HepG2 (cell line): Measurements from ENCODE around the gene ZDHHC18. TPM values are rescaled to one million over a fixed set of nuclear protein-coding genes. Genes with fewer than 3 reads are reported as not detected.

Experiments used
- CAMTA2 ChIP-seq: sonication (generic); formaldehyde crosslinking; IDR thresholded peaks from 2 replicates; pipeline ENCODE4 v1.4.0; 2020; ENCODE audit warnings: mild to moderate bottlenecking, missing genetic modification reagents, borderline replicate concordance
- CEBPB ChIP-seq: IDR thresholded peaks from 2 replicates; pipeline ENCODE4 v1.6.1; 2011; ENCODE audit warnings: low read depth, low read length, improper control_type of control experiment, borderline replicate concordance
- E2F5 ChIP-seq: sonication (generic); formaldehyde crosslinking; conservative IDR thresholded peaks from 2 replicates; pipeline ENCODE4 v1.4.0; 2020; ENCODE audit warnings: missing genetic modification reagents
- ETV6 ChIP-seq: sonication (generic); formaldehyde crosslinking; conservative IDR thresholded peaks from 2 replicates; pipeline ENCODE4 v1.4.0; 2020; ENCODE audit warnings: missing genetic modification reagents
- FOXP1 ChIP-seq, 2 experiments: fragments of 450-650 bp in 1 of 2; IDR thresholded peaks; 2 replicates each; pipeline ENCODE4 v1.6.1; 2017 to 2018; ENCODE audit warnings: antibody characterized with exemption in 1 of 2
- FOXP4 ChIP-seq: sonication (generic); formaldehyde crosslinking; IDR thresholded peaks from 2 replicates; pipeline ENCODE4 v1.4.0; 2020; ENCODE audit warnings: missing genetic modification reagents
- ISL2 ChIP-seq: sonication (generic); formaldehyde crosslinking; IDR thresholded peaks from 2 replicates; pipeline ENCODE4 v1.5.0; 2020; ENCODE audit warnings: missing genetic modification reagents
- JUND ChIP-seq: sonication (generic); formaldehyde crosslinking; IDR thresholded peaks from 2 replicates; pipeline ENCODE4 v1.8.0; 2022; ENCODE audit warnings: mild to moderate bottlenecking, missing genetic modification reagents
- MAFK ChIP-seq, 2 experiments: IDR thresholded peaks in 1 of 2; conservative IDR thresholded peaks in 1 of 2; 2 replicates each; pipeline ENCODE4 v1.6.1; 2011; ENCODE audit warnings: improper control_type of control experiment in 2 of 2, low read length in 2 of 2
- NBN ChIP-seq: fragments of 450-650 bp; conservative IDR thresholded peaks from 2 replicates; pipeline ENCODE4 v1.6.1; 2017
- NFATC3 ChIP-seq: sonication (generic); formaldehyde crosslinking; IDR thresholded peaks from 2 replicates; pipeline ENCODE4 v1.5.1; 2020; ENCODE audit warnings: mild to moderate bottlenecking, missing genetic modification reagents
- NFKBIZ ChIP-seq: IDR thresholded peaks from 2 replicates; pipeline ENCODE4 v1.6.1; 2018; ENCODE audit warnings: missing genetic modification reagents, missing compliant biosample characterization
- SKIL ChIP-seq: sonication (generic); formaldehyde crosslinking; IDR thresholded peaks from 2 replicates; pipeline ENCODE4 v1.8.0; 2022; ENCODE audit warnings: missing genetic modification reagents, mild to moderate bottlenecking, moderate library complexity, borderline replicate concordance
- SMAD9 ChIP-seq: sonication (generic); formaldehyde crosslinking; IDR thresholded peaks from 2 replicates; pipeline ENCODE4 v1.5.1; 2020; ENCODE audit warnings: mild to moderate bottlenecking, missing genetic modification reagents
- SYNCRIP ChIP-seq: fragments of 200-400 bp; formaldehyde crosslinking; IDR thresholded peaks from 2 replicates; pipeline ENCODE4 v1.6.1; 2018; ENCODE audit warnings: mild to moderate bottlenecking, low read depth, low read length; ENCODE audit not compliant: insufficient read depth
- XRCC5 ChIP-seq: fragments of 200-400 bp; formaldehyde crosslinking; optimal IDR thresholded peaks from 2 replicates; pipeline ENCODE3; 2017; ENCODE audit warnings: mild to moderate bottlenecking, low read length
- ZFP36L1 ChIP-seq: sonication (generic); formaldehyde crosslinking; IDR thresholded peaks from 2 replicates; pipeline ENCODE4 v1.8.0; 2022; ENCODE audit warnings: mild to moderate bottlenecking, missing genetic modification reagents, moderate library complexity
- ZFP41 ChIP-seq: sonication (generic); formaldehyde crosslinking; IDR thresholded peaks from 2 replicates; pipeline ENCODE4 v1.4.0; 2020; ENCODE audit warnings: mild to moderate bottlenecking, missing genetic modification reagents, borderline replicate concordance
- ZMAT5 ChIP-seq: sonication (generic); formaldehyde crosslinking; IDR thresholded peaks from 2 replicates; pipeline ENCODE4 v1.5.0; 2020; ENCODE audit warnings: mild to moderate bottlenecking, low read depth, missing genetic modification reagents, borderline replicate concordance
- ZNF12 ChIP-seq: sonication (generic); formaldehyde crosslinking; IDR thresholded peaks from 2 replicates; pipeline ENCODE4 v1.5.0; 2020; ENCODE audit warnings: missing genetic modification reagents
- ZNF354B ChIP-seq: sonication (generic); formaldehyde crosslinking; IDR thresholded peaks from 2 replicates; pipeline ENCODE4 v1.8.0; 2022; ENCODE audit warnings: mild to moderate bottlenecking, missing genetic modification reagents
- ZNF552 ChIP-seq: sonication (generic); formaldehyde crosslinking; IDR thresholded peaks from 2 replicates; pipeline ENCODE4 v1.9.0; 2022; ENCODE audit warnings: missing genetic modification reagents, mild to moderate bottlenecking, borderline replicate concordance
- ZNF589 ChIP-seq: sonication (generic); formaldehyde crosslinking; conservative IDR thresholded peaks from 2 replicates; pipeline ENCODE4 v1.8.0; 2022; ENCODE audit warnings: mild to moderate bottlenecking, moderate library complexity, missing genetic modification reagents
- ZNF720 ChIP-seq: sonication (generic); formaldehyde crosslinking; IDR thresholded peaks from 2 replicates; pipeline ENCODE4 v1.4.0; 2020; ENCODE audit warnings: missing genetic modification reagents
- ZNF761 ChIP-seq: sonication (generic); formaldehyde crosslinking; conservative IDR thresholded peaks from 2 replicates; pipeline ENCODE4 v1.4.0; 2020; ENCODE audit warnings: mild to moderate bottlenecking, missing genetic modification reagents
- polyA plus RNA-seq, 8 experiments: library from polyadenylated mRNA; depleted of rRNA in 3 of 8; stranded (reverse) in 7 of 8; unstranded in 1 of 8; fragments of >200 nt; fragmentation: Illumina TruSeq in 4 of 8; extraction: Trizol in 4 of 8; gene quantifications; 2 replicates each; pipeline versions ENCODE4 v1.2.1 to v1.2.3, GENCODE V29; 2011 to 2016; ENCODE audit warnings: low read depth in 4 of 8, missing spikeins in 1 of 8, mixed read lengths in 1 of 8; ENCODE audit not compliant: insufficient read depth in 1 of 8
- total RNA-seq, 5 experiments: library from RNA; depleted of rRNA; stranded (reverse); fragments of >200 nt; fragmentation: Illumina TruSeq; extraction: Trizol; gene quantifications; 2 replicates each; pipeline ENCODE4 v1.2.3, GENCODE V29; 2016; ENCODE audit warnings: low read depth in 1 of 5

ZDHHC18 gene
- total and polyA plus RNA-seq, 2 of the 13 experiments (the other 11 are each of a cell fraction or from before 2014, with no cell fraction given), result 13.2 to 35.3 TPM

- TF ChIP-seq SKIL (CRISPR knock-in tag), result peak; percentile 71; the same call in 1 of the 2 replicates
- peak; percentile 62; the same call in 1 of the 2 replicates for TF ChIP-seq NFKBIZ (CRISPR knock-in tag)
- no peak for TF ChIP-seq CEBPB
- no peak for TF ChIP-seq FOXP4 (CRISPR knock-in tag)
- TF ChIP-seq ZNF12 (CRISPR knock-in tag), result peak; percentile 87
- no peak; the same call in 1 of the 2 replicates for TF ChIP-seq ISL2
- TF ChIP-seq ZNF552 (CRISPR knock-in tag), result 0 out of 2 replicates have a peak, but pooled peaks have one; percentile 61
- TF ChIP-seq E2F5 (CRISPR knock-in tag), result no peak; the same call in 1 of the 2 replicates
- TF ChIP-seq ZFP36L1 (CRISPR knock-in tag), result peak; percentile 46; the same call in 1 of the 2 replicates
- TF ChIP-seq FOXP1 (IDR thresholded peaks at IDR 0.05), result no peak
- no peak for TF ChIP-seq FOXP1 (CRISPR knock-in tag; IDR thresholded peaks at IDR 0.05)
- TF ChIP-seq ETV6 (CRISPR knock-in tag), result peak; percentile 36; the same call in 1 of the 2 replicates
- no peak for TF ChIP-seq NBN
- TF ChIP-seq ZNF720, result no peak
- TF ChIP-seq XRCC5, result no peak
- no peak for TF ChIP-seq ZMAT5 (CRISPR knock-in tag)
- TF ChIP-seq SMAD9 (CRISPR knock-in tag), result no peak
- no peak for TF ChIP-seq NFATC3 (CRISPR knock-in tag)
- no peak for TF ChIP-seq SYNCRIP
- TF ChIP-seq ZFP41, result no peak
- TF ChIP-seq JUND (CRISPR knock-in tag), result peak; percentile 36; the same call in 1 of the 2 replicates
- TF ChIP-seq ZNF761, result peak; percentile 58; the same call in 1 of the 2 replicates
- 0 out of 2 replicates have a peak, but pooled peaks have one; percentile 50 for TF ChIP-seq CAMTA2
- no peak for TF ChIP-seq MAFK (conservative IDR thresholded peaks at IDR 0.05 in 1 of 2, IDR thresholded peaks at IDR 0.05 in 1 of 2; ENCODE audit: low read length in 2 of 2)
- TF ChIP-seq ZNF589, result peak; percentile 84; the same call in 1 of the 2 replicates
- no peak; the same call in 1 of the 2 replicates for TF ChIP-seq ZNF354B (CRISPR knock-in tag)
Observed at GRCh38 chr1:26889551-26890466, 63.3 kb downstream of the ZDHHC18 start, which contains the start of gene GPN2 (continued).
